ENCODE measurements around the gene SOX18.

The SOX18 gene

GRCh38 chr20:64067733-64068307 is 18.4 kb upstream of the SOX18 start:
- DNase-seq, result no peak

GRCh38 chr20:64067005-64067632 is 17.7 kb upstream of the SOX18 start:
- no peak for DNase-seq

DNA sequence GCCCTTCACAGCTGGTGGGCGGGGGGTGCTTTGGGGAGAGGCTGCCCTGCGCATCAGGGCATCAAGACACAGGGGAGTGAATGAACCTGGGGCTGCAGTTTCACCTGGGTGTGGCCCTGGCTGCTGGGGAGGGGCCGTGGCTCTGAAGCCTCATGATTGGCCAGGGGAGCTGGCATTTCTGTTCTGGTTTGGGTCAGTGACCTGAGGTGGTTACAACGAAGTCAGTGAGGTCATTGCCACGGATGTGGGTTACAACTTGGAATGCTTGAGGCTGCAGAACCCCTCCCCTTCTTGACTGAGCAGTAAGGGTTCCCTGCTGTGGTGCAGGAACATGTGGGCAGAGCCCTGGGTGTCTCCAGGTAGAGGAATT is 16.5 kb upstream of the SOX18 start:
- peak; percentile 77 for DNase-seq

GRCh38 chr20:64065062-64065973 is 15.9 kb upstream of the SOX18 start:
- no peak for DNase-seq

GRCh38 chr20:64064145-64064698 is 14.8 kb upstream of the SOX18 start:
- DNase-seq, result no peak

DNA sequence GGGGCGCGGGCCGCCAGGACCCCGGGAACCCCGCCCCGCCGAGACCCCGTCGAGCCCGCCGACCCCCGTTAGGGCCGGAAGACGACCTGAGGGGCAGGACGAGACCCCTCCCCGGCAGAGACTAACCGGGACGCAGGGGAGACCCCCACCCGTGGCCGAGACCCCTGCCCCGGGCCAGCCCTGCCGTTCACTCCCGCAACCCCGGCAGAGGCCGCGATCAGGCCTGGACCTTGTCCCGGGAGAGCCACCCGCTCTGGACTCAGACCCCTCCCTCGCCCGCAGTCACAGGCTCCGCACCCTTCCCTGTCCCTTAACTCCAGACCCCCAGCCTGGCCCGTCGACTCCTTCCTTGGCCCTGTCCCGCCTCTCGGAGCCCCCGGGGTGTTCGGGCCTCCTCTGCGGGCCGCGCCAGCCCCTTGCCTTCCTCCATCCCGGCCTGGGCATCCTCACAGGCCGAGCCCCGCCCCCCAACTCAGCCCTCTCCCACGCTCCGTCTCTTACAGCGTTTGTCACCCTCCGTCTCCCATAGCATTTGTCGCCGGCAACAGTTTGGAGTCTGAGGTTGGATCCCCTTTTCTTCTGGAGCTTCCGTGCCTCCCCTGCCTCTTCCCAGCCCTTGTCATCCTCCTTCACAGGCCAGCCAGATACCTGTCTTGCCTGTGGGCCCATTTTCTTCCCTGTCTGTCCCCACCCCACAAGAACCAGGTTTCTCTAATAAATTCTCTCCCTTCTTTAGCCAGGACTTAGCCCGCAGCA is 14.1 kb upstream of the SOX18 start:
- no peak for DNase-seq

DNA sequence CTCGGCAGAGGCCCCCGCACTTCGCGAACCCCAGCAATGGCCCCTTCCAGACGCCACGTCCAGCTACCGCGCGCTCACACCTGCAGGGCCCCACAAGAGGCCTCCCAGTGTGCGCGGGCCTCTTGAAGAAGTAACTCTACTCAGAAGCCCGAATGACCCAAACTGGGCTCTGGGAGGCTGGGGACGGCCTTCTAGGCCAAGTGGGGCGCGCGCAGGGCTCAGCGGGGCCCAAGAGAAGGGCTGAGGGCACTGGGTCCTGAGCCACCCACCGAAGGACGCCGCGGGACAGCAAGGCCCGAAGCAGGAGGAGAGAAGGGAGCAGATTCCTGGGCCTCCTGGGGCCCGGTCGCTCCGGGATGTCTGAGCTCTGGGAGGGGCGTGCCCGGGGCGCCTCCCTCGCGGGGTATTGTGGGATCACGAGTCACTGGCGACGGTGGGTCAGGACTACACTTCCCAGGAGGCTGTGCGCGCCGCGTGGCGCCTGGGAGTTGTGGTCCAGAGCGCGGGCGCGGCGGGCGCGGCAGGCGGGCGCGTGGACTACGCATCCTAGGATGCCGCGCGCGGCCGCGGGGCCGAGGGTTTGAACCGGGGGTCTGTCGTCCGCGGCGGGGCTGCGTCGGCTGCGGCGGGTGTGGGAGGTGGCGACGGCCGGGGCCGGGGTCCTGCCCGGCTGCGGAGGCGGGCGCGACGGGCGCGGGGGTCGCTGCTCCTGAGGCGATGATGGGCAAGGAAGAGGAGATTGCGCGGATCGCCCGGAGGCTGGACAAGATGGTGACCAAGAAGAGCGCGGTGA is 13.4 kb upstream of the SOX18 start, which contains the start of gene TCEA2:
Gene TCEA2 (plus strand): TSS at position 603 of the 793 bp plus-strand sequence. CDS start 115 bp downstream, at position 718.
- DNase-seq, result peak; percentile 93

DNA sequence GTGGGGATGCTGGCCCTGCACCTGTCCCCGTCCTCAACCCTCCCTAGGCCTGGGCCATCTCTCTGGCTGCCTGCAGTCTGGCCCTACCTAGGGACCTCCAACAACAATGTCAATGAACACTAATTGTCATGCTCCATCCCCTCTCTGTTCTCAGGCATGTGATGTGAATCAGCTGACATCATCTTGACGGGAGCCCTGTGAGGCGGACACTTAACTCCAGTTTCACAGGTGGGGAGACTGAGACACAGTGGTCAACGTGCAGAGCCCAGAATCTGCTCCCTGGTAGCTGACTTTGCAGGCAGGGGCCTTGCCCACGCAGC is 12.8 kb upstream of the SOX18 start:
- no peak for DNase-seq

- no peak for DNase-seq
Observed at GRCh38 chr20:64058536-64058935, 9.1 kb upstream of the SOX18 start.

GRCh38 chr20:64057628-64058498 is 8.4 kb upstream of the SOX18 start:
- DNase-seq, result peak; percentile 80

DNA sequence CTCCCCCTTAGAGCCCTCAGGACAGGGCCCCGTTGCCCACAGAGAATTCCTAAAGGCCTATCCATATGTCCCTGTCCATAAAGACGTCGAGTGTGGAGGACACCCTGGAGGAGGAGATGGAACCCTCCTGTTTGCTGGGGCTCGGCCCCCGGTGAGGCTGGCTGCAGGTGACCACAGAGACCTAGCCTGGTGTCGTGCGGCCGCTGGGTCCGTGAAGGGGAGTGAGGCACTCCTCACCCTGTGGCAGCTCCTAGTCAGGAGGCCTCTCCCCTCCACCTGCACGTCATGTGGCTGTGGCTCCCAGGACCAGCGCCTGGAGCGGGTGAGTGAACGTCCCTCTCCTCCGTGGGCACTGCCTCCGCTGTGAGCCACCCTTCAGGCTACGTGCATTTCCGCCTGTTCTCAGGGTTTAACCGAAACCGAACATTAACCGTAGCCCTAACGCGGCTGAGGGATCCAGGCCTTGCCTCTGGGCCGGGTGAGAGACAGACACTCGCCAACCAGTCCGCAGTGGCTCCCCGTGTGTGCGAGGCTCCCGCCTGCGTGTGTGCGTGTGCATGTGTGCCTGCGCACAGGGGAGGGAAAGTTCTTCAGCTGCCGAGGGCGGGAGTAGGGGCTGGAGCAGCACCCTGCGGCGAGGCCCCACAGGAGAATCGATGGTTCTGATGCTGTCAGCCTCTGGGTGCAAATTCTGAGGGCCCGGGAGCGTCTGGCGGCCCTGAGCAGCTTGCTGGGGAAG is 7.6 kb upstream of the SOX18 start:
- no peak for DNase-seq

DNA sequence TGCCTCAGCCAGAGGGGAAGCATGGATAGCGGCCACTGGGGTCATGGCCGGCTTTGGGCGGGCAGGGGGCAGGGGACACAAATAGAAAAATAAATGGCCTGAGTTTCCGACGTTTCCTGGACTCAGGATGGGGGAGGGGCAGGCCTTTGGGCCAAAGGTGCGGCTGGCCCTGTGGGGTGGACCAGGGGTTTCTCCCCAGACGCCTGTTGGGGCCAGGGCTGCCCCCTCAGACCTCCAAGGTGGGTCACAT is 7.1 kb upstream of the SOX18 start:
- no peak for DNase-seq

GRCh38 chr20:64055893-64056638 is 6.6 kb upstream of the SOX18 start:
- DNase-seq, result no peak

GRCh38 chr20:64055396-64055892 is 6.0 kb upstream of the SOX18 start:
- no peak for DNase-seq

DNA sequence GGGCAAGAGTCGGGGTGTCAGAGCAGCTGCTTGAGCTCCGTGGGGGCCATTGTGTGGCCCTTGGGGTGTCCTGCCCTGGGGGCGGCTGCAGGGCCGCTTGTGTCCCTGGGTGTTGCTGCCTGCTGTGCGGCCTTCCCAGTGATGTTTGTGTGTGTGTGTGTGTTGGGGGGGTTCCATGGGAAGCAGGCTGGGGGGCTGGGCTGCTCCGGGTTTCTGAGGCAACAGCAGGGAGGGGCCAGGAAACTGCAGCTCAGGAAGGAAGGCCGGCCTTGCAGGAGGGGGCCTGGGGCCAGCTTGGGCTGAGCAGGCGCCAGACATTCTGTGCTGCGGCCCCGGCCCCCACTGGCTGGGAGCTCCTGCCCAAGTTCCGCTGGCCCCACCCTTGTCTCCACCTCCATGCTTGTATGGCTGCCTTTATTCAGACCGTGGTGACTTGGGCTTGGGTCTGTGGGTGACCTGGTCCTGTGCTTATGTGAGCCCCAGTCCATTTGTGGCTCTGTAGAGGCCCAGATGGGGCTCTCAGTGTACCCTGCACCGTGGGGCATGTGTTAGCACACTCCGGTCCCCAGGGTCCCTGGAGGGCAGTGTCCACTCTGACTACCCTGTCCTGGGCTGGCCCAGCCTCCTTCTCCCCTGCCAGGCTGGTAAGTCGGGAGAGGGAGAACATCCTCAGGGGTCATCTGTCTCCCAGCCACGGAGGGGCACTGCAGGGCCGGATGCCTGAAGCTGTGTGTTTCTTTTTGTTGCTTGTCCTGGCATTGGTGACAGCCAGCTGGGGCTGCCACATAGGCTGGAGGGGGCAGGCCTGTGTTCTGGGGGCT is 4.6 kb upstream of the SOX18 start:
- no peak for DNase-seq

- no peak for DNase-seq
Observed at GRCh38 chr20:64052987-64053840, 3.8 kb upstream of the SOX18 start.

DNA sequence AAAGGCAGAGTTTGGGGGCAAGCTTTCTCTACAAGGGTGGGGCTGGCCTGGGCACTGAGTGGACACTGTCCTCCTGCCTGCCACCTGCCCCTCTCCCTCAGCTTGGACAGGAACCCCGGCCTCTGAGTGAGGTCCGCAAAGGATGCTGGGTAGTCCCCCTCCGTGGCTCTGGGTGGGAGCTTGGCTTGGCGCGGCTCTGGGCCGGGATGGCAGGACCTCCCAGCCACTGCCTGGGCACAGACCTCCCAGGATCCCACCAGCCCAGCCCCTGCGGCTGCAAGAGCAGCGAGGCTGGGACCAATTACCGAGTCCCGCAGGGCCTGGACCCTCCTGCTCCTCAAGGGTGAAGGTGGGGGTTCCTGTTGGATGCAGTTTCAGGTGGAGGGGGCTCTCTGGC is 2.9 kb upstream of the SOX18 start:
- no peak for DNase-seq
